Measurements from ENCODE around the gene FLG2. TPM values are rescaled to one million over a fixed set of nuclear protein-coding genes. Genes with fewer than 3 reads are reported as not detected.
A peak's percentile ranks its signal among the peaks of the same experiment; 100 is the strongest.

Gene FLG2
- total RNA-seq (2014; rRNA removed; shearing (Covaris generic)) = not detected in 2 replicates

DNA sequence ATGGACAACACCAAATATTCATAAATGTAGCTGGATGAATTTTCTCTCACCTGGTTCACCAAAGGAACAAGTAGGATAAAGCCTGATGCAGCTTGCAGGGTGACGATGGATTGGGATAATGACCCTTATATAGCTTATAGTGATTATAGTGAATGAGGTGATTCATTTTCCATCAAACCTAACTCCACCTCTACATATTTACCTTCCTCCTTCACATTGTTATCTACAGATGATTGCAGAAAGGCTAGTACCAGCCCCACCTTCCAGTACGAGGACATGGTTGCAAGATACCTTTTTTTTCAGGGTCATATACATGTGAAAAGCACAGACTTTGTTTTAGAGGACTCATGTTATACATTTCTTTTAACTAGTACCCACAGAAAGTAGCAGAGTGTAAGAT, at the start of gene FLG2:
Gene FLG2 (minus strand): TSS at position 101 of the 400 bp plus-strand sequence. CDS start 1,122 bp downstream, outside the sequence.
- Histone ChIP-seq H3K9me3 (replicated peaks) (no peaks in the 10 kb centered on the region), H3K36me3 (no peaks in the 10 kb centered on the region), H3K27ac (no peak within 1 kb of the TSS), H3K4me1 (no peaks in the 10 kb centered on the region), H3K27me3 (no peaks in the 10 kb centered on the region), H3K4me3 (no peak within 1 kb of the TSS)
- DNase-seq = no peak

DNA sequence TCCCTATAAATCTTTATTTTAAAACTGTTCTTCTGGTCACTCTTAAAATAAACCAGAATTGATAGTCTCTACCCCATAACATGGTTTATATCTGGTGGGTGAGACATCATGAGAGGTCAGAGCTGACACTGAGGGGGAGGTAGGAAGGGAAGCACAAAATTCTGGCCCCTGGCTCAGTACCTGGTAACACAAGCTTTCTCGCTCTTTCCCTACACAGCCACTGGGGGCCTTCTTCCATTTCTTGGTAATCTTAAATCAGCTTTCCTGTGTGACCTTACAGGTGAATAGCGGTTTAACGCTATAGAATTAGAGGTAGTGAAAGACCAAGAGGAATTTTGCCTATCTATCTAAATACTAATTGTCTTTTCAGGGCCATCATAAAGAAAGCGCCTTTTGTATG, 48.9 kb upstream of the FLG2 start:
- H3K36me3 ChIP-seq = no peaks in the 10 kb centered on the region
- H3K9me3 ChIP-seq (replicated peaks) = no peaks in the 10 kb centered on the region
- H3K27me3 ChIP-seq = no peaks in the 10 kb centered on the region
- no peak overlapping the region for H3K4me3 ChIP-seq
- H3K4me1 ChIP-seq = no peaks in the 10 kb centered on the region
- H3K27ac ChIP-seq = no peak overlapping the region
- no peak for DNase-seq

DNA sequence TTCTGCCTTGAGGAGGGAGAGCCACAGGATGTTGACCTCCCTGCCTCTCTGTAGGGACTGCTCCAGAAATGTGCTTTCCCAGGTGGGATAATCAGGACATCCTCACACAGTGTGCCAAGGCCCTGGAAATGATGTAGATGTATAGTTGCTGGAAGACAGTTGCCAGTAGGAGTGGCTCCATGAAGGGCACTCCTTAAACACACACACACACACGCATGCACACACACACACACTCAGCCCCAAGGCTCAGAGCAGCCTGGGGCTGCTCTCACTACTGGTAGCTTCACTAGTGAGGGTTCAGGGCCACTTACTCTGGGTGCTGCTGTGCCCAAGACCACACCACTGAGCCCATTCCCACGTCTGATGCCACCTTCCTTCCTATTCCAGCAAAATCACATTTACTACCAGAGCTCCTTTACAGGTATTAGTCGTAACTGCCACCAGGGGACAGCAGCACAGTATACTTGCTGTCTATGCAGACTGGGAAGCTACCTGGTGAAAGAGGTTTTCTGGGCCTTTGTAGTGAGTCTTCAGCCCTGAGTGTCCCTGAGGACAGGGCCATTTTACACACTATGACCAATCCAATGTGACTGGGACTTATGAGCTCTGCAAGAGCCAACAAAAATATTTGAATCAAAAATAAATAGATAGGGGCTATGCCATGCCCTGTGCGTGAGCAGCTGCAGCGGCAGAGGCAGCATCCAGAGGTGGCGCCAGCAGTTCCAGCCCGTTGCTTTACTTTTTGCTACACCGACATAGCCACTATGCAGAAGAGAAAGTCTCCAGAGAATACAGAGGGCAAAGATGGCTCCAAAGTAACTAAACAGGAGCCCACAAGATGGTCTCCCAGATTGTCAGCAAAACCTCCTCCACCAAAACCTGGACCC, 39.2 kb upstream of the FLG2 start:
- DNase-seq = peak in 1 of 2 experiments; percentile 8
- Histone ChIP-seq H3K9me3 (replicated peaks) (no peaks in the 10 kb centered on the region), H3K27ac (no peak overlapping the region)

DNA sequence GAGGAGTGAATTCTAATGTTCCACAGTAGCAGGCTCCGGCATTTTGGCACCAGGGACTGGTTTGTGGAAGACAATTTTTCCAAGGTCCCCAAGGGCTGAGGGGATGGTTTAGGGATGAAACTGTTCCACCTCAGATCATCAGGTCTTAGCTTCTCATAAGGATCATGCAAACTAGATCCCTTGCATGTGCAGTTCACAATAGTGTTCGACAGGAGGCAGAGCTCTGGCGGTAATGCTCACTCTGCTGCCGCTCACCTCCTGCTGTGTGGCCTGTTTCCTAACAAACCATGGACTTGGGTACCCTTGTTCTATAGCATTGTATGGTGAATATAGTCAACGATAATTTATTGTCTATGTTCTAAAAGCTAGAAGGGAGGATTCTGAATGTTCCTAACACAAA, 37.7 kb upstream of the FLG2 start:
- H3K36me3 ChIP-seq = no peaks in the 10 kb centered on the region
- no peak overlapping the region for H3K4me3 ChIP-seq
- H3K27me3 ChIP-seq = no peaks in the 10 kb centered on the region
- no peaks in the 10 kb centered on the region for H3K9me3 ChIP-seq (replicated peaks)
- no peak for DNase-seq
- H3K27ac ChIP-seq = no peak overlapping the region
- H3K4me1 ChIP-seq = no peaks in the 10 kb centered on the region

More for the DNA sequence above, 39.2 kb upstream of the FLG2 start:
- no peak overlapping the region for H3K4me3 ChIP-seq
- H3K27me3 ChIP-seq = no peaks in the 10 kb centered on the region
- no peaks in the 10 kb centered on the region for H3K36me3 ChIP-seq
- no peaks in the 10 kb centered on the region for H3K4me1 ChIP-seq

DNA sequence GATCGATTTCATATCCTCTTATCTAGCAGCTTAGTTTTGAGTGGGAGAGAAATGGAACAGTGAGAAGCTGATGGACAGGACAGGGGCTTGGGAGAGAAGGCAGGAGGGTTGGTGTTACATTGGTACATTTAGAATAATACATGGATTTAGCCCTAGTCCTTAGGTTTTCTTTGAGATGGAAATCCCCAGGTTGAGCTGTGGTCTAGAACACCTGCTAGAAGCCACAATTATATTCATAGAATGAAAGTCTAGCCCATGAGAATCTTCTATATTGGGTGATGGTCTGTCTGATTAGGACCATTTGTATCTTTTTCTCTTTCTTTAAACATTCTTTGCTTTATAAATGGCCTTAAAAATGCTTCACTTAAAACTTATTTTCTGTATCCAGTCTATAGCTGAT, 34.3 kb upstream of the FLG2 start:
- Histone ChIP-seq H3K36me3 (no peaks in the 10 kb centered on the region), H3K9me3 (replicated peaks) (no peaks in the 10 kb centered on the region), H3K27me3 (no peaks in the 10 kb centered on the region), H3K4me1 (no peaks in the 10 kb centered on the region), H3K4me3 (no peak overlapping the region), H3K27ac (no peak overlapping the region)
- no peak for DNase-seq

DNA sequence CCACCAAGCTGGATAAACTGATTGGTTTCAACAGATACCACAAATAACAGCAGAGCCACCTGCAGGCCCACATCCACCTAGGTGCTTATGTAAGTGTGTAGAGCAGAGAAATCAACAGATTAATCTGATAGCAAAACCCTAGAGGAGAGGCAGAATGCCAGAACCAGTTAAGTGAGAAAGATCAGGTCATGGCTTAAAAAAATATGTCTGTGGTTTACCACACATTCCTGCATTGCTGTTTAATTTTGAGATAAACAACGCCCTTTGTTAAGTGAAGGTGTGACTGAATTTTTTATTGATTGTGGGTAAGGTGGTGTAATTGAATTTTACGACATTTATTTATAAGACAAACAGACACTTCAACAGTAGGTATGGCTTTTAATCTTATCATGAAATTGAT, 33.1 kb upstream of the FLG2 start:
- Histone ChIP-seq H3K4me3 (no peak overlapping the region), H3K36me3 (no peaks in the 10 kb centered on the region), H3K4me1 (no peaks in the 10 kb centered on the region), H3K27ac (no peak overlapping the region), H3K27me3 (no peaks in the 10 kb centered on the region), H3K9me3 (replicated peaks) (no peaks in the 10 kb centered on the region)
- DNase-seq = no peak

DNA sequence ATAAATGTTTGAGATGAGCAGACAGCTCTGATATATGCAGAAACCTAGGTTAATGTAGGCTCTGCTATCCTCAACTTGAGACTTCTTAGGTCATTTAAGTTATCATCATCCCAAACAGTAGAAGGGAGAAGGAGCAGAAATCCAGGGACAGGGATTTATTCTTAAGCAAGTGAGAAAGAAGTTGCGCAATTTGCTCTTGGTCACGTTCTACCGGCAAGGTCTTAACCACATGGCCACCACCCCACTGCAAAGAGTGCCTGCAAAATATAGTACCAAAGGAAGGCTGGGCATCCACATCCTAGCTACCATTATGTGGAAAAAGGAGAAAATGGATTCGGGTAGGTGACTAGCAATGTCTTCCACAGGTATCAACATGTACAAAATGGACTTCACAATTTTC, 29.1 kb upstream of the FLG2 start:
- Histone ChIP-seq H3K27ac (no peak overlapping the region), H3K4me3 (no peak overlapping the region), H3K36me3 (no peaks in the 10 kb centered on the region), H3K27me3 (no peaks in the 10 kb centered on the region), H3K4me1 (no peaks in the 10 kb centered on the region), H3K9me3 (replicated peaks) (no peaks in the 10 kb centered on the region)
- no peak for DNase-seq

DNA sequence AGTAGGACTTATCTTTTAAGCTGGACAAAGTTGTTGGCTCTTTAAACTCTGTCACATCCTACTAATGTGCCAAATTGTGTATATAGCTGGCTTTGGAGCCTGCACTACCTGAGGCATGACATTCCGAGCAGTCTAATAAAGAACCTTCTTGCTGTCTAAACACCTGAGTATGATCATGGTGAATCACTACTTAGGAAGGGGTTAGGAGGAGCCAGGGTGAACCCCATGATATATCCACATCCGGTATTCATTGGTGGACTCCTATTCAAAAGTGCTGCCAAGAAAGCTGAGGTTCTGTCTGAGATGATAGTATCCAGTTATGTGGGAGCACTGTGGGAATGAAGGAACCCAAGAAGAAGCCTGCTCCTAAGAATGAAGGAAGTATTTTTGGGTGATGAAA, 27.1 kb upstream of the FLG2 start:
- Histone ChIP-seq H3K27ac (no peak overlapping the region), H3K4me3 (no peak overlapping the region), H3K27me3 (no peaks in the 10 kb centered on the region), H3K4me1 (no peaks in the 10 kb centered on the region), H3K9me3 (replicated peaks) (no peaks in the 10 kb centered on the region), H3K36me3 (no peaks in the 10 kb centered on the region)
- DNase-seq = no peak

DNA sequence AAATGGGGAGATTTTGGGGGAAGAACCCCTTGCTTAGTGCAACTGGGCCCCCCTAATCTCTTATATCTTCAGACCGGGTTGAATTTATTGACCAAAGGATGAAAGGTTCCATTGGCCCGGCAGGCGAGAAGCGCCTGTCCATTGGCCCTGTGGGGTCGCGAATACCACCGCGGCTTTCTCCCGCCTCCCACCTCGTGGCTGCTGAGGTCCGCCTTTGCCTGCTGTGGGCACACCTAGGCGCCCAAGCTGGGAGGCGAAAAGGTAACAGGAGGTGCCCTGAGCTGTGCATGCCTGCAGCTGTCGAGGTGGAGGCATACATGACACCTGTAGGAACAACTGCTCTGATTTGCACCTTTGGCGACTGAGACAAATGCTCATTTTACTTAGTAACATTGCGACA, 21.1 kb upstream of the FLG2 start:
- Histone ChIP-seq H3K27ac (no peak overlapping the region), H3K9me3 (replicated peaks) (no peaks in the 10 kb centered on the region), H3K4me1 (no peaks in the 10 kb centered on the region), H3K27me3 (no peaks in the 10 kb centered on the region), H3K4me3 (no peak overlapping the region), H3K36me3 (no peaks in the 10 kb centered on the region)
- no peak for DNase-seq

DNA sequence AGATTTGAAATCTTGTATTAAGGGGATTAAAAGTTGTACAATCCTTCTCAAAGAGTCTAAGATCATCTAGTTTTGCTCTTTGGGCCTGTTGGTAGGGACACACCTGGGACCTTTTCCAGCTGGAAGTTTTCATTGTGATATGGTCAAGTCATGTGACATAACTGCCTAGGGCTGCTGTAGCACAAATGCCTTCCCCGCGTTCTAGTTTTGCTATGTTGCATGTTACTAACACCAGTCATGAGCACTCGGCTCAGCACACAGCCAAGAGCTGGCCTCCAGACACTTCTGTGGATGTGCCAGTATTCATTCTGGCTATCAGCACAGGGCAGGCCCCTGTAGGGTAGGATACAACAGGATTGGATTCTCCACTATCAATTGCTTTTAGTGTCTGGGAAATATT, 14.6 kb upstream of the FLG2 start:
- no peak for DNase-seq
- Histone ChIP-seq H3K27me3 (no peaks in the 10 kb centered on the region), H3K36me3 (no peaks in the 10 kb centered on the region), H3K4me3 (no peak overlapping the region), H3K9me3 (replicated peaks) (no peaks in the 10 kb centered on the region), H3K27ac (no peak overlapping the region), H3K4me1 (no peaks in the 10 kb centered on the region)

DNA sequence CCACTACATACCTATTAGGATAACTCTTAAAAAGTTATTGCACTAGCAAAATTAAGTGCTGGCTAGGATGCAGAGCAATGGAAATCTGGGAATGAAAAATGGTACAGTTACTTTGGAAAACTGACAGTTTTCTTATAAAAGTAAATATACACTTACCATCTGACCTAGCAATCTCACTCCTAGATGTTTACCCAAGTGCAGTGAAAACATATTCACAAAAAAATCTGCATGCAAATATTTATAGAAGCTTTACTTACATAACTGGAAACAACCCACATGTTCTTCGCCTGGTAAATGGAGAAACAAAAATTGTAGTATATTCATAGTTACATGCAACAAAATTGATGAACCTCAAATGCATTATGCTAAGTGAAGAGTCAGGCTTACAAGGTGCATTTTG, 12.9 kb upstream of the FLG2 start:
- Histone ChIP-seq H3K36me3 (no peaks in the 10 kb centered on the region), H3K27ac (no peak overlapping the region), H3K9me3 (replicated peaks) (no peaks in the 10 kb centered on the region), H3K4me3 (no peak overlapping the region), H3K27me3 (no peaks in the 10 kb centered on the region), H3K4me1 (no peaks in the 10 kb centered on the region)
- DNase-seq = no peak

DNA sequence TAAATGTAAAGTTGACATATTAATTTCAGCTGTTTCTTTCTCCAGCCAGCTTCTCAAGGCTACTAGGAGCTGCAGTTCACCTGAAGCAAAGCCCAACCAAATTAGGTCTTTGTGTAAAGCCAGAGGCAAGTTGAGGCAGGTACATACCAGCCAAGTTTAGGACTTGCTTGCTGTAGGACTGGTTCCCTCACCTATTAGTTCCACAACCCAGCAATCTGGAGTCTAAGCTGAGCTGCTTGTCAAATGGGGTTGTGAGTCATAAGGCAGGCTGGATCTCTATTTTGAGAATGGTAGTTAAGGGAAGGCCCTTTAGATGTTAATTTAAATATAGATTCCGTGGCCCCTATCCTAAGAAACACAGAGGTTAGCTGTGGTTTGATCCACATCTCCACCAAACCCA, 7.6 kb upstream of the FLG2 start:
- Histone ChIP-seq H3K4me1 (no peaks in the 10 kb centered on the region), H3K36me3 (no peaks in the 10 kb centered on the region), H3K9me3 (replicated peaks) (no peaks in the 10 kb centered on the region), H3K27ac (no peak overlapping the region), H3K27me3 (no peaks in the 10 kb centered on the region), H3K4me3 (no peak overlapping the region)
- no peak for DNase-seq

DNA sequence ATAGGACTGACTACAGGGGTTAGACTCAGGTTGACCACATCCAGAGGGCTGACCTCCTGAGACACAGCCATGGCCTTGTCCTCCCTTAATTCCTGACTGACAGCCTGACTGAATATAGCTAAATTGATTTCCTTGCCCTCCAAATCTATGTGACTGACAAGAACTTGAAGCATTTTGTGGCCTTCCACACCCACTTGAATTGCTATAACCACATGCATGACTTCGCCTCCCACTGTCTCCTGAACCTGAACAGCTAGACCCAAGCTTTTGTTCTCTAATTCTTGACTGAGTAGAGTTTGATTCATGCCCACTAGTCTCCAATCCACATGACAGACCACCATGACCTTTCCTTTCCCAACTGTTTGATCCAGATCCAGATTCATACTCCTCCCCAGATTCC, 3.1 kb downstream of the FLG2 start:
- no peak for DNase-seq
- Histone ChIP-seq H3K36me3 (no peaks in the 10 kb centered on the region), H3K9me3 (replicated peaks) (no peaks in the 10 kb centered on the region), H3K27ac (no peak overlapping the region), H3K4me3 (no peak overlapping the region), H3K4me1 (no peaks in the 10 kb centered on the region), H3K27me3 (no peaks in the 10 kb centered on the region)

DNA sequence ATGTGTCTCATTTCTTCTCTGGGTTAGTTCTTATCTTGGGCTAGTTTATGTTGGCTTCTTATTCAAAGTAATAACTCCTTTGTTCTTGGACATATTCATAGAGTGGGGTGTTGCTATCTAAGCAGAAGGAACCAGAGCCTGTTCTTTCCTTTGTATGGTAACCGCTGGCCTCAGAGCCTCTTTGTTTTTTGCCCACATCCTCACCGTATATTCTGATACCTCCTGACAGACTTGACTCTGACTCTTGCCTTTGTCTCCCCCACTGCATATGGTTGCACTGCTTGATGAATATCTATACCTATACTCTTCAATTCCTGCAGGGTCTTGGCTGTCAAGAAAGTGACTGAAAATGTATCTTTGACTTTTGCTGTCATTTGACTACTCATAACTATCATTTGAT, 10.2 kb downstream of the FLG2 start:
- H3K4me1 ChIP-seq = no peaks in the 10 kb centered on the region
- DNase-seq = no peak
- H3K36me3 ChIP-seq = no peaks in the 10 kb centered on the region
- H3K4me3 ChIP-seq = no peak overlapping the region
- no peaks in the 10 kb centered on the region for H3K9me3 ChIP-seq (replicated peaks)
- H3K27ac ChIP-seq = no peak overlapping the region
- H3K27me3 ChIP-seq = no peaks in the 10 kb centered on the region

DNA sequence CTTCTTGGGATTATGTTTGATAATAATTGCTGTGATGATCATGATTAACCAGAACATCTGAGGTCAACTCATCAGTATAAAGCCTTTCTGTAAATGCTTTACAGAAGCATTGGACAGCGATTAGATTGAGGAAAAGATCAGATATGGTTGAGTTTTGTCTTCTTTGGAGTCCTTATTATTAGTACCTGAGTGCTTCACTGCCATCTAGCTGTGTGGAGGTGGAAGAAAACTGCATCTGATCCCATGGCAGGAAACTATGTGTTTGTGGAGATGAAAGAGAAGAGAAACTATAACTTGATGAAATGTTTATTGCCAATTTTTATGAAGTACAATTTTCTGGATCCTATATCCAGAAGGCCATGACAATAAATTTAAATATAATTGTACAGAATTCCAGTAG, 11.4 kb downstream of the FLG2 start:
- H3K27ac ChIP-seq = no peak overlapping the region
- H3K4me3 ChIP-seq = no peak overlapping the region
- no peaks in the 10 kb centered on the region for H3K9me3 ChIP-seq (replicated peaks)
- H3K27me3 ChIP-seq = no peaks in the 10 kb centered on the region
- H3K4me1 ChIP-seq = no peaks in the 10 kb centered on the region
- H3K36me3 ChIP-seq = no peaks in the 10 kb centered on the region
- peak in 1 of 2 experiments; percentile 5 for DNase-seq

DNA sequence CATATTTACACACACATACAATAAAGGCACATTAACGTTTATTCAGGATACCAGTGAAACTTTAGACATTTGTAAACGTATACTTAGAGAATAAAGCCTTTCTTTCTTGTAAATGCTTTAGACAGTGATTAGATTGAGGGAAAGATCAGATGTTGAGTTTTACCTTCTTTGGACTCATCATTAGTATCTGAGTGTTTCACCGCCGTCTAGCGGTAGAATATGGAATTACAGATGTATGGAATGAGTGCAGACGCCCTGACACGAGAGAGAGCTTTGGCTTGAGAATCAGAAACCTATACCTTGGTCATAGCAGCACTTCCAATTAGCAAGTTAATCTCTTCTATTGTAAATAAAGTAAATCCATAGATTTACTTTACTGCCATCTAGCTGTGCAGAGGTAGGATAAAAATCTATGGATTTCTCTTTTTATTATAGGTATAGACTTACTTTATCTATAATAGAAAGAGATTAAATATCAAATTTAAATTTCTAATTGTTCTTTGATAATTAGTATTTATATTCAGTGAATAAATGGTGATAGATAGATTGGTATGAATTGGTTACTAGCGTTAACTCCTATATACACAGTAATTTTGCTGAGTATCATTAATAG, 12.6 kb downstream of the FLG2 start:
- DNase-seq = peak; percentile 28 to 78
- no peaks in the 10 kb centered on the region for H3K4me1 ChIP-seq
- no peak overlapping the region for H3K4me3 ChIP-seq
- H3K36me3 ChIP-seq = no peaks in the 10 kb centered on the region
- no peak overlapping the region for H3K27ac ChIP-seq
- no peaks in the 10 kb centered on the region for H3K27me3 ChIP-seq
- H3K9me3 ChIP-seq (replicated peaks) = no peaks in the 10 kb centered on the region

All from SJCRH30 (cell line).